Hematopoietic multipotent progenitor cell treated with erythropoietin and hydrocortisone succinate and interleukin-3 and kit ligand, for 4 days (in vitro differentiated cells): Measurements from ENCODE around the gene ANAPC5.
"Not testable (repeated sequence)": the region's sequence is repeated elsewhere in the genome, so short reads cannot be mapped to it uniquely, and the experiment has no call there.

Experiments used
- DNase-seq: peaks from one replicate; pipeline ENCODE4 v3.0.0-alpha.2; 2015

The ANAPC5 gene, protein sequence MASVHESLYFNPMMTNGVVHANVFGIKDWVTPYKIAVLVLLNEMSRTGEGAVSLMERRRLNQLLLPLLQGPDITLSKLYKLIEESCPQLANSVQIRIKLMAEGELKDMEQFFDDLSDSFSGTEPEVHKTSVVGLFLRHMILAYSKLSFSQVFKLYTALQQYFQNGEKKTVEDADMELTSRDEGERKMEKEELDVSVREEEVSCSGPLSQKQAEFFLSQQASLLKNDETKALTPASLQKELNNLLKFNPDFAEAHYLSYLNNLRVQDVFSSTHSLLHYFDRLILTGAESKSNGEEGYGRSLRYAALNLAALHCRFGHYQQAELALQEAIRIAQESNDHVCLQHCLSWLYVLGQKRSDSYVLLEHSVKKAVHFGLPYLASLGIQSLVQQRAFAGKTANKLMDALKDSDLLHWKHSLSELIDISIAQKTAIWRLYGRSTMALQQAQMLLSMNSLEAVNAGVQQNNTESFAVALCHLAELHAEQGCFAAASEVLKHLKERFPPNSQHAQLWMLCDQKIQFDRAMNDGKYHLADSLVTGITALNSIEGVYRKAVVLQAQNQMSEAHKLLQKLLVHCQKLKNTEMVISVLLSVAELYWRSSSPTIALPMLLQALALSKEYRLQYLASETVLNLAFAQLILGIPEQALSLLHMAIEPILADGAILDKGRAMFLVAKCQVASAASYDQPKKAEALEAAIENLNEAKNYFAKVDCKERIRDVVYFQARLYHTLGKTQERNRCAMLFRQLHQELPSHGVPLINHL

DNA sequence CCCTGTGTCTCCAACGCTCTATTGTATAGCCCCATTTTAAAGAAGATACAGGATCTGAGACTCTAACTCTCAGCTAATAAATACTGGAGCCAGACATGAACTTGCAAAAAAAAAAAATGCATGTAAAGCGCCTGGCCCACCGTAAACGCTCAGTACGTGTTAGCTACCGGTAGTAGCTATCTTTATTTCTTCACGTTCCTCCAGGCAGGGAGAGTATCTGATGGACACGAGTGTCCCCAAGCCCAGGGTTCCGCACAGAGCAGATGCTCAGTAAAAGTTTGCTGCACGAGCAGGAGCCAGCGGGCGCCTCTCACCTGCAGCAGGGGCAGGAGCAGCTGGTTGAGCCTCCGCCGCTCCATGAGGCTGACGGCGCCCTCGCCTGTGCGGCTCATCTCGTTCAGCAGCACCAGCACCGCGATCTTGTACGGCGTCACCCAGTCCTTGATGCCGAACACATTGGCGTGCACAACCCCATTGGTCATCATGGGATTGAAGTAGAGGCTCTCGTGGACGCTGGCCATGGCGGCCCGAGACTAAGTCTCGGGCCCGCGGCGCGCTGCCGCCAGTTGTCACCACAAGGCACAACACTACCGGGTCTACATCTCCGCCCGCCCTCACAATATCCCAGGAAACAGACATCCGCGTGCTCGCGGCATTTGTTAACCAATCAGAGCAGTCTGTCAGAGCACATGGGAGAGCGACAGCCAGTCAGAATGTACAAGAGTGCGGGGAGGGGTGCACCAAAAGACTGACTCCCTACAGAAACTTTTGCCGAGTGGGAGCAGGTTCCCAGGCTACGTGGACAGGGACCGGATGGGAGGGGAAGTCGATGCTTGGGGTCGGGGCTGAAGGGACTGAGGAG, at the start of gene ANAPC5:
ANAPC5 (minus strand) TSS at position 592 of the 862 bp plus-strand sequence; CDS start at position 521, 71 bp downstream.
- peak; percentile 99 for DNase-seq

DNA sequence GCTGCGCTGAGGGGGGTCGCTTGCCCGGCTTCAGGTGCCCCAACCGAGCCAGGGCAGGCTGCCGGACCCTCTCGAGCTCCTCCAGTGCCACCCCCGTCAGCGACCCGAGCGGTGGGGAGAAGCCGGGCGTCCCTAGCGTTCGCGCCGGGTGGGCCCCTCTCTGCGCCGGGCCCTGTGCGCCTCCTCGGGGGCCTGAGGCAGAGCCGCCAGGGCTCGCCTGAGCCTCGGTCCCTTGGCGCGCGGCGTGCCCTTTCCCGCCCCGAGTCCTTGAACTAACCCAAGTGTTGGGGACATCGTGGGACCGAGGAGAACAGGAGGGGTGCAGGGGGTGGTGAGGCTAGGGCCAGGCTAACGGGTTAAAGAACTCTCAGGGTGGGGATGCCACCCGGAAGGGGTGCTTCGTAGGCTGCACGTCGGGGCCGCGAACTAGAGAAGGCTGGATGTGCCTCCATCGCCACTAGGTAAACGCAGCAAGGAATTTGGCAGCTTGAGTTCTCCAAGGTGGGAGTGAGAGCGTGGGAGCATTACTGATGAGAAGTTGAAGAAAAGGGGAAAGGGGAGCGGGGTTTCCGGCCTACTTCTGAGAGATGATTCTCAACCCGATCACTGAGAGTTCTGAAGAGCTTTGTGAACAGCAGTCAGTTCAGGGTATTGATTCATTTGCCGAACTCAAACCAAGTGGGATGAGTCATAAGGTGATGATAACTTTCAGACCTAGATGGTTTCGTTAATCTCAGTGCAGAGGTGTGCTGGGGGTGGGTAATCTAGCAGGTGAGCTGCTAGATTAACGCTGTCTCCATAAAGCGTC, 48.3 kb upstream of the ANAPC5 start:
- DNase-seq: peak; percentile 61

DNA sequence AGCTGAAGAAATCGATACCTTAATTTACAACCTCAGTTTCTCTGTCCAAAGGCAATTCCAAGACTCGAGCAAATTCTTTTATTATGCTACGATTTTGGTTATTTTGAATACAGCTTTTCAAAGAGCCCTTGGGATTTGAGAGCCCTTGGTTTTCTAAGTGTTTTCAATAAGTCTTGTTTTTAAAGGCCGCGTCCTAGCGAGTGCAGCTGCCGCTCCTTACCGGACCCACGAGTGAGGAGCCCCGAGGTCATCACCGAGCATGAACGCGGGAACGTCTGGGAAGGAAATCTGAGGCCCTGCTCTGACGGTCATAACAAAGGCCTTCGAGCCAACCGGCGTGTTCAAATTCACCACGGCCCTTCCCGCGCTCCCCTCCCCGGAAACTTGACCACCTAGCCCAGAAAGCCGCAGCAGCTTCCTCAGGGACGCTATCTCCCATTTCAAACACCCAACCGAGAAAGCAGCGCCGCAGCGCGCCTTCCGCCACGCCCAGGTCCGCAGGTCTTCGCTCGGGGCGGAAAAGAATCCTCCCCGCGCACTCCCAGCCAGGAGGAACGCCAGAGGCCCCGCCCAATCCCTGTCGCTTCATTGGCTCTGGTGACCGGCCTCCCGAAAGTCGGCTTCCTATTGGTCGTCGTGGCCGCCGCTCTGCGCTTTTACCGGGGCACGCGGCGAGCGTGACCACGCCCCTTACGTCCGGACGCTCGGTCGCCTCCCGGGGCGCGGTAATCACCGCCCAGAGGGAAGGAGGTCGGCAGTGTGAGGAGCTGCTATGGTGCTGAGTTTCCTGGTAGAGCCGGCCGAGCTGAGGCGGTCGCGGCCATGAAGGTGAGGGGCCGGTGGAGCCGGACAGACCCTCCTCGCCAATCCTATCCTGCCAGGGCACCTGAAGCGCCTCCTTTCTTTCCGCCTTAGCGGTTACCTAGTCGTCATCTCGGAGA, 47.5 kb upstream of the ANAPC5 start, which contains the start of gene RNF34:
RNF34 (plus strand) TSS at position 728 of the 941 bp plus-strand sequence; CDS start at position 823, 95 bp downstream.
- peak; percentile 100 for DNase-seq

DNA sequence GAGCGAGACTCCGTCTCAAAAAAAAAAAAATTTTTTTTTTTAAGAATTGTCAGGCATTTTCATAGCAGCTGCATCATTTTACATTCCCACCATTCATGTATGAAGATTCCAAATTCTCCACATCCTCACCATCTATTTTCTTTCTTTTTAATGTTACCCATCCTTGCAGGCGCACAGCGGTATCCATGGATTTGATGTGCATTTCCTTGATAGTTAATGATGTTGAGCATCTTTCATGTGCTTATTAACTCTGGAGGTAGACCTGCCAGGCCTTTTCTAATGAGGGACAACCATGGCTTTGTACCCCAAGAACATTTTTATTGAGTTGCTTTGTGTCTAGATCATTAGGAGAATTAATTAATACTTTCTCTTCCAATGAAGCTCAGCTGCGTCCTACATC, 46.1 kb upstream of the ANAPC5 start:
- no peak for DNase-seq

DNA sequence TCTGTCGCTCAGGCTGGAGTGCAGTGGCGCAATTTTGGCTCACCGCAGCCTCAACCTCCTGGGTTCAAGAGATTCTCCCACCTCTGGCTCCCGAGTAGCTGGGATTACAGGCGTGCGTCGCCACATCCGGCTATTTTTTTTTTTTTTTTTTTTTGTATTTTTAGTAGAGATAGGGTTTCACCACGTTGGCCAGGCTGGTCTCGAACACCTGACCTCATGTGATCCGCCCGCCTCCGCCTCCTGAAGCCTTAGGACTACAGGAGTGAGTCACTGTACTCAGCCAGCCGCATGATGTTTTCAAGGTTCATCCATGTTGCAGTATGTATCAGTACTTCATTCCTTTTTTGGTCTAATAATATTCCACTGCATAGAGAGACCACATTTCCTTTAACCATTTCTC, 45.3 kb upstream of the ANAPC5 start:
- DNase-seq: no peak

DNA sequence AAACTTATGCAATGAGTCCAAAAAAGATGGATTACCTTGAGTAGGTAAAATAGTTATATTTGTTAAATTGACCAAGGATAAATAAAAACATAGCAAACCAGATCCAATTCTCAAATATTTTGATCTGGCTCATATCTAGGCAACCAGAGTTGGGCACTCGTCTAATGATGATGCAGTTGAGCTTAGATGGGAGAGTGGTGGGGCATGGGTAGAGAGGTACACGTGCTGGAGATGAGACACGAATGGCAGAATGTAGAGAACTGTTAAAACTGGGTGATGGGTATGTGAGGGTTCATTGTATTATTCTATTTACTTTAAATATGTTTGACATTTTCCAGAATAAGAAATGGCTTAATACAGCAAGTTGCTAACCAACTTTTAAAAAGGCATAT, 40.1 kb upstream of the ANAPC5 start:
- DNase-seq: no peak

DNA sequence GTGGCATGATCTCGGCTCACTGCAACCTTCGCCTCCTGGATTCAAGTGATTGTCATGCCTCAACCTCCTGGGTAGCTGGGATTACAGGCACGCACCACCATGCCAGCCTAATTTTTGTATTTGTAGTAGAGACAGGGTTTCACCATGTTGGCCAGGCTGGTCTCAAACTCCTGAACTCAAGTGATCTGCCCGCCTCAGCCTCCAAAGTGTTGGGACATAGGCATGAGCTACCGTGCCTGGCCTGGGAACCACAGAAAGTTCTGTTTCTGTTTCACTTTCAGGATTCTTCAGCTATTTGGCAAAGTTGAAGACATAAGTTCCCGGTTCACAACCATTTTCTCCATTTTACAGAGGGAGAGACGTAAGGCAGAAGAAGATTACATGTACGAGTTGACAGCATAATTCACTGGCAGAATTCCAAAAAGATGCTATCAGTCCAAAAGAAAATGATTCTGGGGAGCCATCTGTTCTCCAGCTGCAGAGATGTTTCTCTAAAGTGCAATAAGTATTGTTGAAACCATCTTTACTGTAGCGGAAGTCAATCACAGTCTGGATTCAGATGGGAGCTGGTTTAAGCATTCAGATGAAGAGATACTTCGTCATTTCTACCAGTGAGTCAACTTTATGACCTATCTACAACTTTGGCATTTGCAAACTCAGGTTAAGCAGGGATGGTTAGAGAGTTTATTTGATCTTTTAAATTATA, 39.6 kb upstream of the ANAPC5 start:
- DNase-seq: peak; percentile 69

DNA sequence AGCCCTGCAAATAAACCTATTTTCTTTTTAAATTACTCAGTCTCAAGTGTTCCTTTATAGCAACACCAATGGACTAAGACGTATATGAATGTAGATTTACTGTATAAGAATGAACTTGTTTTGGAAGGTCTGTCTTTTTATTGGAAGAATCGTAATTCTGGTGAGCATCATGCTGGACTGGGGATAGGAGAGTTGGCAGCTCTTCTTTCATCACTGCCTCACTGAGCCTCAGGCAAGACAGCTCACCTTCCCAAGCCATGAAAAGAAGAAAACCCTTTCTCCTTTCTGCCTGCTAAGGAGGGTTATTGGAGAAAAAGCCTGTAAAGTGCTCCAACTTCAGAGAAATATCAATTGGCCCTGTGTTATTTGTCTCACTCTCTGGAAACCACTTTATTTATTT, 38.6 kb upstream of the ANAPC5 start:
- DNase-seq: no peak

DNA sequence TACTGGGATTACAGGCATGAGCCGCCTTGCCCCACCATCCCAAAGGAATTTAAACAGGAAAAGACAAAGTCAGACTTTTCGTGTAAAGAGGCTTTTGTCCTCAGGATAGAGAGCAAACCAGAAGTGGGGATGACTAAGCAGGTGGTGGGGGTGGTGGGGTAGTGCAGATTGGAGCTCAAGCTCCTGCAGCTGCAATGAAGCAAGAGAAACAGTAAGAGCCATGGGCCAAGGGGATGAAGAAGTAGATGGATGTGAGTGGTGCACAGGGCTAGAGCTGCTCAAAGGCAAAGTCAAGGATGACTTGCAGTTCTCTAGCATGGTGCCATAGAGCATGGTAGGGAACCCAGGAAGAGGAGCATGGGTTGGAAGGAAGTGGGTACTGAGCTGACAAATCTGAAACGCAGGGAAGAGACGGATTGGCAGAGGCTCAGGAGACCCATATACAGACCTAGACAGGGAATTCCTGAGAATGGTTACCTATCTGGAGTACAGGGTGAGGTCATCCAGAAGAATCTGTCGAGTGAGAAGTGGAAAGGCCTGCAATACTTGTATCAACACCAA, 36.3 kb upstream of the ANAPC5 start:
- DNase-seq: peak; percentile 75

DNA sequence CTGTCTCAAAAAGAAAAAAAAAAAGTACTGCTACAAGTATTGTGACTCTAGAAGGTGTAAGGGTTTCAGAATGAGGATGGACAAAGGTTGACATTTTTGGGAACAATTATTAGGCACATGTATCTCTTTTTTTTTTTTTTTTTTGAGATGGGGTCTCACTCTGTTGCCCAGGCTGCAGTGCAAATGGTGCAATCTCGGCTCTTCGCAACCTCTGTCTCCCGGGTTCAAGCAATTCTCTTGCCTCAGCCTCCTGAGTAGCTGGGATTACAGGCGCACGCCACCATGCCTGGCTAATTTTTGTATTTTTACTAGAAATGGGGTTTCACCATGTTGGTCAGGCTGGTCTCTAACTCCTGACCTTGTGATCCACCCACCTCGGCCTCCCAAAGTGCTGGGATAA, 32.7 kb upstream of the ANAPC5 start:
- DNase-seq: not testable (repeated sequence)

DNA sequence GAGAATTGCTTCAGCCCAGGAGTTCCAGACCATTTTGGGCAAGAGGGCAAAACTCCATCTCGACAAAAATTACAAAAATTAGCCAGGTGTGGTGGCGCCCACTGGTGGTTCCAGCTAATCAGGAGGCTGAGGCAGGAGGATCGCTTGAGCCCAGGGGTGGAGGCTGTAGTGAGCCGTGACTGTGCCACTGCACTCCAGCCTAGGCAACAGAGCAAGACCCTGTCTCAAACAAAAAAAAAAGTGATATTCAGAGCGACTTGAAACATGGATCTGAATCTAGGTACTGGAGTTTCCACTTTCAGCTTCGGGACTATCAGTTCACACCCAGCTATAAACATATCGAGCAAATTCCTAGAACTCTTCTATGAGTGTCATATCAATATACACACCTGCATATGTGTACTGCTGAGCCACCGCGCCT, 31.4 kb upstream of the ANAPC5 start:
- DNase-seq: no peak

DNA sequence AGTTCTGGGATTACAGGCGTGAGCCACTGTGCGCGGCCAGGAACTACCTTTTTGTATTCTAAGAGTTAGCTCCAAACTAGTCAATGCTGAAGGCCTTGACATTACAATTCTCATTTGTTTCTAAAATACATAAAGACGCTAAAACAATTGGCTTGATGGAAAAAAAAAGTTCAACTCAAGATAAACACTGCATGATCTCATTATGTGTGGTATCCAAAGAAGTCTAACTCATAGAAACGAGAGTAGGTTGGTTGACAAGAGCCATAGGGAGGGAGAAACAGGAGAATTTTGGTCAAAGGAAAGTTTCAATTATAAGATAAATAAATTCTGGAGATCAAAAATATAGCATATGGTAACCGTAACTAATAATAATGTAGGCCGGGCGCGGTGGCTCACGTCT, 27.7 kb upstream of the ANAPC5 start:
- DNase-seq: no peak

DNA sequence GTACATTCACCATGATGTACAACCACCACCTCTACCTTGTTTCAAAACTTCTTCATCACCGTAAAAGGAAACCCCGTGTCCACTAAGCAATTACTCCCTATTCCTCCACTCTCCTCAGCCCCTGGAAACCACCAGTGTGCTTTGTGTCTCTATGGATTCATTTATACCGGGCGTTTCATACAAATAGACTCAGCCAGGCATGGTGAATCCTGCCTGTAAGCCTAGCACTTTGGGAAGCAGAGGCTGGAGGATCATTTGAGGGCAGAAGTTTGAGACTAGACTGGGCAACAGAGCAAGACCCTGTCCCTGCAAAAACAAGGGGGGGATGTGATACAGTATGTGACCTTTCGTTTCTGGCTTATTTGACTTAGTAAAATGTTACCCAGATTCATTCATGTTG, 26.5 kb upstream of the ANAPC5 start:
- no peak for DNase-seq

DNA sequence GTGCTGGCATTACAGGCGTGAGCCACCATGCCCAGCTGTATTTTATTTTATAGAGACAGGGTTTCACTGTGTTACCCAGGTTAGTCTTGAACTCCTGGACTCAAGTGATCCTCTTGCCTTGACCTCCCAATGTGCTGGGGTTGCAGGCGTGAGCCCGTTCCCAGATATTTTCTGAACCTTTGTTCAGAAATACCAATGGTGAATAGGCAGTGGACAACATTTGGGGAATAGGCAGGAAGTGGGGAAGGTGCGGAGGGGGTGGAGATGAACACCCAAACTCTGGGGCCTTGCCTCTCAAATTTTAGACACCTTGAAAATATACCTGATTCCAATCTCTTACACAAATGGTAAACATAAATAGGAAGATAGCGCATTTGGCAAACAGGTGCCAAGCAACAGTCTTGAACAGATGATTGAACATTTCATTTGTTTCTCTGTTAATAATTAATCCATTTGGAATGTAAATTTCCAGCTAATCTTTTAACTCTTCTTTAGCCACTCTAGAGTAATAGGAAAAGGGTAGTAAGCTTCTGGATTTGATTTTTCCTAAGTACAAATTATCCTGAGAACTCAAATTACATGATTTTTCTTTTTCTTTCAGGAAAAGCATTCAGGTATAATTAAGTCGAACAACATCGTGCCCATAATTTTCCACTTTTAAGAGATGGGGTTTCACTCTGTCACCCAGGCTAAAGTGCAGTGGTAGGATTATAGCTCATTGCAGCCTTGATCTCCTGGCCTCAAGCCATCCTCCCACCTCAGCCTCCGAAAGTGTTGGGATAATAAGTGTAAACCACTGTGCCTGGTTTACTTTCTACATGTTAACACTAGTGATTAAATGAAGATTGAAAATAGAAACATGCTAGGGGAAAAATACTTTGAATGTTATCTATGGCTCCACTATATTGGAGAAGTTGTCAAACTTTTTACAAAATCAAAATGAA, 24.8 kb upstream of the ANAPC5 start:
- no peak for DNase-seq

DNA sequence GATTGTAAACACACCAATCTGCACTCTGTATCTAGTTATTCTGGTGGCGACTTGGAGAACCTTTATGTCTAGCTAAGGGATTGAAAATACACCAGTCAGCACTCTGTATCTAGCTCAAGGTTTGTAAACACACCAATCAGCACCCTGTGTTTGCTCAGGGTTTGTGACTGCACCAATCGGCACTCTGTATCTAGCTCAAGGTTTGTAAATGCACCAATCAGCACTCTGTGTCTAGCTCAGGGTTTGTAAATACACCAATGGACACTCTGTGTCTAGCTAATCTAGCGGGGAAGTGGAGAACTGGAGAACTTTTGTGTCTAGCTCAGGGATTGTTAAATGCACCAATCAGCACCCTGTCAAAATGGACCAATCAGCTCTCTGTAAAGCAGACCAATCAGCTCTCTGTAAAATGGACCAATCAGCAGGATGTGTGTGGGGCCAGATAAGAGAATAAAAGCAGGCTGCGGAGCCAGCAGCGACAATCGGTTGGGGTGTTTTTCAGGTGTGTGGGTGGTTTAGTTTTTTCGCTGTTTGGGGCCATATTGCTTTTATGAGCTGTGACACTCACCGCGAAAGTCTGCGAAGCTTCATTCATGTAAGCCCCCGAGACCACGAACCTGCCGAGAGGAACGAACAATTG, 22.9 kb upstream of the ANAPC5 start:
- DNase-seq: not testable (repeated sequence)

DNA sequence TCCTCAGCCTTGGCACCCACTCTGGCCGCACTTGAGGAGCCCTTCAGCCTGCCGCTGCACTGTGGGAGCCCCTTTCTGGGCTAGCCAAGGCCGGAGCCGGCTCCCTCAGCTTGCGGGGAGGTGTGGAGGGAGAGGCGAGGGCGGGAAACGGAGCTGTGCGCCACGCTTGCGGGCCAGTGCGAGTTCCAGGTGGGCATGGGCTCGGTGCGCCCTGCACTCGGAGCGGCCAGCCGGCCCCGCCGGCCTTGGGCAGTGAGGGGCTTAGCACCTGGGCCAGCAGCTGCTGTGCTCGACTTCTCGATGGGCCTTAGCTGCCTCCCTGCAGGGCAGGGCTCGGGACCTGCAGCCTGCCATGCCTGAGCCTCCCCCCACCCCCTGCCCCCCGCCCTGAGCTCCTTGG, 22.1 kb upstream of the ANAPC5 start:
- DNase-seq: not testable (repeated sequence)

DNA sequence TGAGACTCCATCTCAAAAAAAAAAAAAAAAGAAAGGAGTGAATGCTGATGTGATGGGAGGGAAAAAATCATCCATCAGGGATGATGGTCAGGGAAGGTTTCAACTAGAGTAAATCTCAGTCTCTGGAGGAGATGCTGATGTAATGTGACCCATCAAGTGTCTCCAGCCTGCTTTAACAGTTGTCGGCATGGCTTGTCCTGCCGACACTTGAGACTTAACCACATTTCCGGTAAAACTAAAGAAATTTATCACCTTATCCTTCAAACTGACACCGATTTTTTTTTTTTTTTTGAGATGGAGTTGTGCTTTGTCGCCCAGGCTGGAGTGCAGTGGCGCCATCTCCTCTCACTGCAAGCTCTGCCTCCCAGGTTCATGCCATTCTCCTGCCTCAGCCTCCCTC, 21.5 kb upstream of the ANAPC5 start:
- DNase-seq: no peak

DNA sequence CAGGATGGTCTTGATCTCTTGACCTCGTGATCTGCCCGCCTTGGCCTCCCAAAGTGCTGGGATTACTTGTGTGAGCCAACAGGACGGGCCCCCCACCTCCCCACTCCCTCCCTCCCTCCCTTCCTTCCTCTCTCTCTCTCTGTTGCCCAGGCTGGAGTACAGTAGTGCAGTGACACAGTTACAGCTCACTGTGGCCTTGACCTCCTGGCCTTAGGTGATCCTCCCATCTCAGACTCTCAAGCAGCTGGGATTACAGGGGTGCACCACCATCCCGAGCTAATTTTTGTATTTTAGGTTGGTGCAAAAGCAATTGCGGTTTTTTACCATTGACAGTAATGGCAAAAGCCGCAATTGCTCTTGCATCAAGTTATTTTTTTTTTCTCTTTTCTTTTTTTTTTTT, 19.2 kb upstream of the ANAPC5 start:
- no peak for DNase-seq
